Airway epithelial cell (primary cell): ENCODE measurements around the gene EDAR. TPM values are rescaled to one million over a fixed set of nuclear protein-coding genes. Genes with fewer than 3 reads are reported as not detected.

Source experiments
- total RNA-seq: library from RNA; depleted of rRNA; stranded (reverse); fragments of >200 nt; gene quantifications from 2 replicates; pipeline ENCODE4 v1.2.3, GENCODE V29; 2015

The EDAR gene
- total RNA-seq: 0.42 TPM in 2 replicates

DNA sequence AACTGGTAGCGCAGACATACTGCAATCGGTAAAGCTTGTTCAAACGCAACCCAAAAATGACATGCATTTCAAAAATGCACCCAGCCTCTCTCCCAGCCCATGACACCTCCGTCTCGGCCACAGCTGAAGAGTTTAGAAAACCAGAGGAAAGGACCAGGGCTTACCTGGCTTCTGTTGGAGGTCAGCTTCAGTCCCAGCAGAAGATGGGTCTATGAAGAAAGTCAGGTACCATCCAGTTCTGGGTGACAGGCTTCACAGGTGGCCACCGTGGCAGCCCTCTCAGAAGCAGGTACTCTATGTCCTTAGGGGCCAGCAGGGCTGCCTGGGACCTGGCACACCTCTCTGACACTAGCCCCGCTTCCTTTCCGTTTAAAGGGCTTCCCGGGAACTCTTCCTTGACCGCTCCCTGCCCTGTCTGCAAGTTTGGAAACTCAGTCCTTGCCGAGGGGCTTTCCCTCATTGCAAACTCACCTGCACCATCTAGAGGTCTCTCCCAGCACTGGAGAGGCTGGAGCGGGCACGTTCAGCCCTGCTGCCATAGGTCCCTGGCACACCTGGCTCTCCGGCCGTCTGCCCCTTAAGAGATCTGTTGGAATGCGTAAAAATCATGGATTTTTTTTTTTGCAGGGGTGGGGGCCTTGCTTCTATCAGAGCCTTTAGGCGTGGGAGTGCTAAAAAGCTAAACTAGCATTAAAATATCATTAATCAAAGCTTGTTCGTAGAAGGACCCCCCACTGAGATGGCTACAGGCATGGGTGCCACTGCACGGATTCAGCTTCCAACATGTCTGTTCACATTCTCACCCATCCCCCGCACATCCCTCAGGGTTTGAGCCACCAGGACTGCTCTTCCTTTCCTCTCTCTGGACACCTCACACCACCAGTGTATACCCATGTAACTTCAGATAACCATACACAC, at the start of gene EDAR:
EDAR (minus strand) TSS at position 425 of the 918 bp plus-strand sequence. CDS start 58,206 bp downstream, outside the sequence.

Other genes starting within 250 kb of the EDAR start
- gene CCDC138, start 202.4 kb downstream of the EDAR start, total RNA-seq: 4.0 and 6.3 TPM in 2 replicates
- gene SH3RF3, start 140.0 kb upstream of the EDAR start, total RNA-seq: 0.78 and 1.1 TPM in 2 replicates